Endothelial cell of umbilical vein (primary cell): ENCODE data around the gene ADARB1. TPM values are rescaled to one million over a fixed set of nuclear protein-coding genes. Genes with fewer than 3 reads are reported as not detected.

ENCODE experiments used
- BruUV-seq: library from RNA; stranded (reverse); fragments of 400-500 nt; replicated peaks from 2 replicates; lab custom pipeline; 2021; lab: Mats Ljungman, UMichigan
- CTCF ChIA-PET: fragments of 300-600, 350-600 bp; sonication (Branson Sonifier 250); formaldehyde crosslinking; loops from one replicate; lab custom pipeline; 2021; ENCODE audit warnings: antibody characterized with exemption, inconsistent platforms; lab: Charles Lee
- POLR2A ChIA-PET: fragments of 300-600, 350-600 bp; sonication (Branson Sonifier 250); formaldehyde crosslinking; loops from one replicate; lab custom pipeline; 2021; ENCODE audit warnings: antibody characterized with exemption, inconsistent platforms; lab: Charles Lee
- DNase-seq: peaks from one replicate; pipeline ENCODE4 v3.0.0-alpha.2; 2011; ENCODE audit warnings: low read depth, low spot score
- FAIRE-seq: peaks from 2 replicates; lab custom pipeline; 2011; peaks lifted over from hg19 to GRCh38; lab: Jason Lieb, UNC
- H2AFZ ChIP-seq: 2 replicates; pipeline ENCODE4 v1.6.0; 2012; ENCODE audit warnings: low read depth, low read length, control low read depth, inconsistent platforms
- H3K27ac ChIP-seq: 2 replicates; pipeline ENCODE4 v1.5.1; 2011; ENCODE audit warnings: low read depth, mild to moderate bottlenecking, control low read depth, low read length, moderate library complexity; ENCODE audit not compliant: insufficient read depth
- H3K27me3 ChIP-seq, 2 experiments: 2 replicates each; pipeline versions ENCODE4 v1.6.0 to v1.6.1; 2011; ENCODE audit warnings: low read length in 2 of 2, mixed read lengths in 1 of 2; ENCODE audit not compliant: control insufficient read depth in 2 of 2, insufficient read depth in 2 of 2
- H3K36me3 ChIP-seq, 2 experiments: 2 replicates in 1 of 2; 3 replicates in 1 of 2; pipeline ENCODE4 v1.5.1; 2011; ENCODE audit warnings: low read length in 2 of 2, mild to moderate bottlenecking in 1 of 2, moderate library complexity in 1 of 2; ENCODE audit not compliant: control insufficient read depth in 2 of 2, insufficient read depth in 2 of 2; ENCODE audit errors: extremely low read depth in 1 of 2
- H3K4me1 ChIP-seq: 3 replicates; pipeline ENCODE4 v1.5.1; 2011; ENCODE audit warnings: mild to moderate bottlenecking, low read length; ENCODE audit not compliant: control insufficient read depth, insufficient read depth; ENCODE audit errors: extremely low read depth
- H3K4me2 ChIP-seq: 2 replicates; pipeline ENCODE4 v1.6.1; 2011; ENCODE audit warnings: low read length, control low read depth, mixed read lengths; ENCODE audit not compliant: insufficient read depth
- H3K4me3 ChIP-seq, 3 experiments: fragments of 200-600 bp in 1 of 3; sonication (generic), shearing (Covaris generic) in 1 of 3; replicated peaks in 1 of 3; 2 replicates each; pipeline ENCODE4 v1.5.1; 2011 to 2016; ENCODE audit warnings: control low read depth in 3 of 3, low read length in 3 of 3, mild to moderate bottlenecking in 2 of 3, inconsistent platforms in 1 of 3, low read depth in 1 of 3, moderate library complexity in 1 of 3; ENCODE audit not compliant: insufficient read depth in 1 of 3
- H3K79me2 ChIP-seq: 2 replicates; pipeline ENCODE4 v1.6.0; 2012; ENCODE audit warnings: low read length, inconsistent platforms; ENCODE audit not compliant: control insufficient read depth, insufficient read depth
- H3K9ac ChIP-seq: replicated peaks from 2 replicates; pipeline ENCODE3; 2011; ENCODE audit warnings: low read length, control low read depth; ENCODE audit not compliant: insufficient read depth; ENCODE audit errors: extremely low read depth
- H3K9me1 ChIP-seq: replicated peaks from 3 replicates; pipeline ENCODE4 v1.6.0; 2011; ENCODE audit warnings: mild to moderate bottlenecking, low read length; ENCODE audit not compliant: control insufficient read depth, insufficient read depth; ENCODE audit errors: extremely low read depth
- H3K9me3 ChIP-seq: replicated peaks from 2 replicates; pipeline ENCODE4 v1.5.1; 2012; ENCODE audit warnings: low read length, inconsistent platforms; ENCODE audit not compliant: control insufficient read depth, insufficient read depth
- H4K20me1 ChIP-seq: replicated peaks from 2 replicates; pipeline ENCODE3; 2011; ENCODE audit warnings: mild to moderate bottlenecking, low read length; ENCODE audit not compliant: control insufficient read depth, insufficient read depth; ENCODE audit errors: extremely low read depth
- CTCF ChIP-seq, 2 donors: IDR thresholded peaks; 1 replicate in 1 of 2; 2 replicates in 1 of 2; pipeline ENCODE4 v1.5.1; 2011; ENCODE audit warnings: low read length in 2 of 2, mild to moderate bottlenecking in 2 of 2, moderate library complexity in 2 of 2, control low read depth in 1 of 2, inconsistent platforms in 1 of 2, low read depth in 1 of 2; ENCODE audit not compliant: insufficient read depth in 1 of 2; ENCODE audit errors: extremely low read depth in 1 of 2
- EZH2 ChIP-seq: IDR thresholded peaks from 2 replicates; pipeline ENCODE4 v1.6.1; 2012; ENCODE audit warnings: borderline replicate concordance, low read depth, mild to moderate bottlenecking, moderate library complexity, low read length, inconsistent platforms; ENCODE audit not compliant: severe bottlenecking
- FOS ChIP-seq: IDR thresholded peaks from 2 replicates; pipeline ENCODE4 v1.6.1; 2011; ENCODE audit warnings: mild to moderate bottlenecking, low read length, moderate library complexity, borderline replicate concordance; ENCODE audit not compliant: insufficient read depth
- GATA2 ChIP-seq: IDR thresholded peaks from 2 replicates; pipeline ENCODE4 v1.7.0; 2011; ENCODE audit warnings: low read depth, mild to moderate bottlenecking, moderate library complexity, mixed read lengths, low read length; ENCODE audit not compliant: insufficient read length, insufficient read depth
- JUN ChIP-seq: IDR thresholded peaks from 2 replicates; pipeline ENCODE4 v1.6.1; 2011; ENCODE audit warnings: borderline replicate concordance, low read depth; ENCODE audit not compliant: insufficient read length, insufficient read depth
- MYC ChIP-seq: IDR thresholded peaks from one replicate; pipeline ENCODE4 v1.6.1; 2011; ENCODE audit warnings: mild to moderate bottlenecking, low read depth, low read length
- POLR2A ChIP-seq: IDR thresholded peaks from 2 replicates; pipeline ENCODE4 v1.6.1; 2012; ENCODE audit warnings: low read depth, mild to moderate bottlenecking, control low read depth, low read length
- POLR2AphosphoS5 ChIP-seq: IDR thresholded peaks from 2 replicates; pipeline ENCODE4 v1.6.1; 2012; ENCODE audit warnings: low read depth, mild to moderate bottlenecking, control low read depth, low read length, moderate library complexity; ENCODE audit not compliant: insufficient read depth
- dilution Hi-C: fragments of 300-500 bp; cut with MboI; formaldehyde crosslinking; loops from one replicate; pipeline ENCODE4 v1.15.0; 2019; ENCODE audit warnings: low sequenced_read_pairs; ENCODE audit not compliant: extremely low pct_ligation_motif_present
- intact Hi-C: fragments of 100-400 bp; cut with micrococcal nuclease; formaldehyde crosslinking; loops from one replicate; pipeline ENCODE4 v1.10.0; 2022
- polyA plus RNA-seq, 4 experiments: library from polyadenylated mRNA; depleted of rRNA in 3 of 4; stranded (reverse) in 3 of 4; unstranded in 1 of 4; fragments of >200 nt; gene quantifications; 2 replicates each; pipeline versions ENCODE4 v1.2.1 to v1.2.3, GENCODE V29; 2011 to 2012; ENCODE audit warnings: missing spikeins in 1 of 4
- total RNA-seq: library from RNA; stranded (reverse); gene quantifications from 2 replicates; pipeline ENCODE4 v1.2.3, GENCODE V29; 2021
- TF ChIP-seq, protein P1 (sequence below): IDR thresholded peaks from 2 replicates; pipeline ENCODE4 v1.6.1; 2011; ENCODE audit not compliant: insufficient read depth, insufficient read length

The ADARB1 gene
- total and polyA plus RNA-seq, 2 donors (not counting 3 experiments of a cell fraction or from before 2014, with no cell fraction given) = 32.5 to 54.3 TPM

DNA sequence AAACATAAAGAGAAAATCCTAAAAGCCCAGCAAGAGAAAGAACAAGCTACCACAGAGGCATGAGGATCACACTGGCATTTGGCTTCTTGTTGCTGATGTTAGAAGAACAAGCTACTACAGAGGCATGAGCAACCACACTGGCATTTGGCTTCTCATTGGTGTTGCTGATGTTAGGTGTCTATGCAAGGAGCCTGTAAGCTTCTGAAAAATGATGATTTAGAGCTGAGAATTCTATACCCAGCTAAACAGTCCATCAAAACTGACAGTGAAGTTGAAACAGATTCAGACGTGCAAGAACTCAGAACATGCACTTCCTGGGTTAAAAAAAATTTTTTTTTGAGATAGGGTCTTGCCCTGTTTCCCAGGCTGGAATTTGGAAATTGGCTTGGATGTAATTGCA, 37.8 kb upstream of the ADARB1 start:
- Histone ChIP-seq H3K27ac (no peak overlapping the region), H4K20me1 (no peaks in the 10 kb centered on the region), H3K4me3 (no peak overlapping the region), H3K27me3 (no peaks in the 10 kb centered on the region), H3K9me3 (no peaks in the 10 kb centered on the region), H3K36me3 (no peaks in the 10 kb centered on the region), H3K79me2 (no peaks in the 10 kb centered on the region), H3K9me1 (no peaks in the 10 kb centered on the region), H3K9ac (no peak overlapping the region), H2AFZ (no peak overlapping the region), H3K4me1 (no peaks in the 10 kb centered on the region), H3K4me2 (no peak overlapping the region)
- intact Hi-C loops (no loop called here), dilution Hi-C loops (no loop called here)
- TF ChIP-seq GATA2 (no peak), POLR2AphosphoS5 (no peak), EZH2 (no peak), CTCF (IDR thresholded peaks at IDR 0.05; ENCODE audit: extremely low read depth in 1 of 2, insufficient read depth in 1 of 2, low read depth in 1 of 2, low read length in 2 of 2) (no peak), POLR2A (no peak), FOS (no peak), MYC (no peak), JUN (no peak)
- TF ChIP-seq, protein P1, sequence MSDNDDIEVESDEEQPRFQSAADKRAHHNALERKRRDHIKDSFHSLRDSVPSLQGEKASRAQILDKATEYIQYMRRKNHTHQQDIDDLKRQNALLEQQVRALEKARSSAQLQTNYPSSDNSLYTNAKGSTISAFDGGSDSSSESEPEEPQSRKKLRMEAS = no peak
- ChIA-PET POLR2A (no interaction called here), CTCF (interaction anchor here (1.3 kb wide), 1 partner anchor 30 kb away, joined by 3 read pairs; no protein-coding TSS in a partner anchor)
- no peak for DNase-seq
- no TSS peak for BruUV-seq
- FAIRE-seq = no peak
